Spinal cord (tissue), 10 donors: ENCODE data around the gene ATG16L1. TPM values are rescaled to one million over a fixed set of nuclear protein-coding genes. Genes with fewer than 3 reads are reported as not detected.

Source experiments
- DNase-seq, 6 donors: peaks; one replicate each; pipeline versions ENCODE4 v3.0.0 to v3.0.0-alpha.2; 2013 to 2015; ENCODE audit warnings: low spot score in 6 of 6, low read depth in 4 of 6
- H3K27ac ChIP-seq: one replicate; pipeline ENCODE4 v1.5.1; 2013; ENCODE audit warnings: low read depth, low read length, control low read depth
- H3K27me3 ChIP-seq: one replicate; pipeline ENCODE4 v1.6.1; 2013; ENCODE audit warnings: low read length; ENCODE audit not compliant: control insufficient read depth, insufficient read depth
- H3K36me3 ChIP-seq: one replicate; pipeline ENCODE4 v1.6.1; 2013; ENCODE audit warnings: low read length; ENCODE audit not compliant: control insufficient read depth, insufficient read depth
- H3K4me1 ChIP-seq: one replicate; pipeline ENCODE4 v1.6.1; 2013; ENCODE audit warnings: low read length; ENCODE audit not compliant: control insufficient read depth, insufficient read depth
- H3K4me3 ChIP-seq: one replicate; pipeline ENCODE4 v1.5.1; 2013; ENCODE audit warnings: low read depth, low read length, control low read depth
- H3K9me3 ChIP-seq: one replicate; pipeline ENCODE4 v1.6.1; 2013; ENCODE audit warnings: low read length; ENCODE audit not compliant: control insufficient read depth, insufficient read depth
- whole genome bisulfite sequencing: methylation state at CpG from one replicate; pipeline ENCODE4 v1.1.5; 2013; ENCODE audit warnings: missing lambda C conversion rate; ENCODE audit not compliant: insufficient coverage; 5-methylcytosine and 5-hydroxymethylcytosine counted together
- polyA plus RNA-seq, 2 donors: library from polyadenylated mRNA; unstranded; fragments of 120-200 nt; gene quantifications; one replicate each; pipeline ENCODE4 v1.2.1, GENCODE V29; 2013; ENCODE audit not compliant: insufficient read length in 2 of 2
- small RNA-seq: library from RNA; depleted of rRNA; stranded (forward); fragments of <200 nt; gene quantifications from one replicate; pipeline ENCODE3, GENCODE V24; 2014; ENCODE audit warnings: low replicate concordance
- total RNA-seq, 2 donors: library from RNA; depleted of rRNA in 1 of 2; stranded (reverse); fragments of 120-200 nt in 1 of 2; fragments of >200 nt in 1 of 2; gene quantifications; one replicate each; pipeline versions ENCODE4 v1.2.3 to v1.2.4, GENCODE V29; 2013 to 2014
- donor health status: healthy.

ATG16L1 gene
- total and polyA plus RNA-seq, 4 donors = 25.8 to 39.5 (median 30.9) TPM

GRCh38 chr2:233343171-233343705 is 91.8 kb downstream of the ATG16L1 start:
- 96% methylated on average over 5 of the region's 15 CpGs for WGBS
- Histone ChIP-seq H3K4me1 (no peaks in the 10 kb centered on the region), H3K36me3 (no peaks in the 10 kb centered on the region), H3K4me3 (no peak overlapping the region), H3K27me3 (no peaks in the 10 kb centered on the region), H3K27ac (no peak overlapping the region), H3K9me3 (no peaks in the 10 kb centered on the region)
- no peak for DNase-seq

Small RNAs within 50 kb of the gene (small RNA-seq; reads per million reads assigned to genes)
- not detected for gene RN7SL32P
- 48.6 reads per million, percentile 97 among the genes with 10 or more reads in this experiment for gene SCARNA5
- gene SCARNA6 = 20.6 reads per million, percentile 97 among the genes with 10 or more reads in this experiment

Other genes starting within 250 kb of the ATG16L1 start
- gene NGEF, start 238.4 kb upstream of the ATG16L1 start, total RNA-seq = 10 to 100 TPM; 15.4 to 19.4 TPM
- gene NGEF, start 238.4 kb upstream of the ATG16L1 start, polyA plus RNA-seq = 10 to 100 TPM; 38.9 to 46.3 TPM
- not detected for gene NEU2, start 219.0 kb upstream of the ATG16L1 start, total RNA-seq
- not detected for gene NEU2, start 219.0 kb upstream of the ATG16L1 start, polyA plus RNA-seq
- 10 to 100 TPM; 11.4 to 14.3 TPM for gene INPP5D, start 191.3 kb upstream of the ATG16L1 start, total RNA-seq
- 10 to 100 TPM; 20.6 to 22.6 TPM for gene INPP5D, start 191.3 kb upstream of the ATG16L1 start, polyA plus RNA-seq
- under 1 TPM in 1 of 2 donors, not detected in 1; 0.69 TPM for gene SAG, start 56.1 kb downstream of the ATG16L1 start, total RNA-seq
- gene SAG, start 56.1 kb downstream of the ATG16L1 start, polyA plus RNA-seq = under 1 TPM; 0.48 to 0.51 TPM
- 10 to 100 TPM; 26.0 to 32.3 TPM for gene DGKD, start 102.8 kb downstream of the ATG16L1 start, total RNA-seq
- gene DGKD, start 102.8 kb downstream of the ATG16L1 start, polyA plus RNA-seq = 10 to 100 TPM; 55.4 to 75.0 TPM